Stimulated activated CD4-positive, alpha-beta T cell treated with anti-CD3 and anti-CD28 coated beads, Interleukin-12 subunit alpha, Interleukin-12 subunit beta, amount 100 ng/mL, for 4 hours (primary cell): ENCODE measurements around the gene GAGE2A.
"Not testable (repeated sequence)": the region's sequence is repeated elsewhere in the genome, so short reads cannot be mapped to it uniquely, and the experiment has no call there.

Experiments used
- DNase-seq: peaks from one replicate; pipeline ENCODE4 v3.0.0-alpha.2; 2020

The GAGE2A gene

DNA sequence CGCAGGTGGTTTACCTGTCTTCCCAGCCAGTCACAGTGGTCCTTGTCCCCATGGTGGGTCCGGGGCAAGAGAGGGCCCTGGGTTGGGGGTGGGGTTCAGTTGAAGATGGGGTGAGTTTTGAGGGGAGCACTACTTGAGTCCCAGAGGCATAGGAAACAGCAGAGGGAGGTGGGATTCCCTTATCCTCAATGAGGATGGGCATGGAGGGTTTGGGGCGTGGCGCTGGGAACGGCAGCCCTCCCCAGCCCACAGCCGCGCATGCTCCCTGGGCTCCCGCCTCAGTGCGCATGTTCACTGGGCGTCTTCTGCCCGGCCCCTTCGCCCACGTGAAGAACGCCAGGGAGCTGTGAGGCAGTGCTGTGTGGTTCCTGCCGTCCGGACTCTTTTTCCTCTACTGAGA lies at the start of gene GAGE2A:
Gene GAGE2A, plus strand, starts transcription at position 301 of the 400 bp plus-strand sequence. CDS start 1,155 bp downstream, outside the sequence.
- not testable (repeated sequence) for DNase-seq

DNA sequence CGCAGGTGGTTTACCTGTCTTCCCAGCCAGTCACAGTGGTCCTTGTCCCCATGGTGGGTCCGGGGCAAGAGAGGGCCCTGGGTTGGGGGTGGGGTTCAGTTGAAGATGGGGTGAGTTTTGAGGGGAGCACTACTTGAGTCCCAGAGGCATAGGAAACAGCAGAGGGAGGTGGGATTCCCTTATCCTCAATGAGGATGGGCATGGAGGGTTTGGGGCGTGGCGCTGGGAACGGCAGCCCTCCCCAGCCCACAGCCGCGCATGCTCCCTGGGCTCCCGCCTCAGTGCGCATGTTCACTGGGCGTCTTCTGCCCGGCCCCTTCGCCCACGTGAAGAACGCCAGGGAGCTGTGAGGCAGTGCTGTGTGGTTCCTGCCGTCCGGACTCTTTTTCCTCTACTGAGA lies 47.9 kb upstream of the GAGE2A start, which contains the start of gene GAGE12D:
Gene GAGE12D, plus strand, starts transcription at position 301 of the 400 bp plus-strand sequence. CDS start 1,155 bp downstream, outside the sequence.
- DNase-seq: not testable (repeated sequence)

GRCh38 chrX:49550989-49551388 lies 38.3 kb upstream of the GAGE2A start, which contains the start of gene GAGE12E:
GAGE12E (plus strand) TSS chrX:49551289; CDS start chrX:49552444, 1,155 bp downstream.
- DNase-seq: not testable (repeated sequence)

DNA sequence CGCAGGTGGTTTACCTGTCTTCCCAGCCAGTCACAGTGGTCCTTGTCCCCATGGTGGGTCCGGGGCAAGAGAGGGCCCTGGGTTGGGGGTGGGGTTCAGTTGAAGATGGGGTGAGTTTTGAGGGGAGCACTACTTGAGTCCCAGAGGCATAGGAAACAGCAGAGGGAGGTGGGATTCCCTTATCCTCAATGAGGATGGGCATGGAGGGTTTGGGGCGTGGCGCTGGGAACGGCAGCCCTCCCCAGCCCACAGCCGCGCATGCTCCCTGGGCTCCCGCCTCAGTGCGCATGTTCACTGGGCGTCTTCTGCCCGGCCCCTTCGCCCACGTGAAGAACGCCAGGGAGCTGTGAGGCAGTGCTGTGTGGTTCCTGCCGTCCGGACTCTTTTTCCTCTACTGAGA lies 28.8 kb upstream of the GAGE2A start, which contains the start of gene GAGE12F:
Gene GAGE12F, plus strand, starts transcription at position 301 of the 400 bp plus-strand sequence. CDS start 1,155 bp downstream, outside the sequence.
- not testable (repeated sequence) for DNase-seq

- not testable (repeated sequence) for DNase-seq
Measured at GRCh38 chrX:49568728-49569127, 20.6 kb upstream of the GAGE2A start.

DNA sequence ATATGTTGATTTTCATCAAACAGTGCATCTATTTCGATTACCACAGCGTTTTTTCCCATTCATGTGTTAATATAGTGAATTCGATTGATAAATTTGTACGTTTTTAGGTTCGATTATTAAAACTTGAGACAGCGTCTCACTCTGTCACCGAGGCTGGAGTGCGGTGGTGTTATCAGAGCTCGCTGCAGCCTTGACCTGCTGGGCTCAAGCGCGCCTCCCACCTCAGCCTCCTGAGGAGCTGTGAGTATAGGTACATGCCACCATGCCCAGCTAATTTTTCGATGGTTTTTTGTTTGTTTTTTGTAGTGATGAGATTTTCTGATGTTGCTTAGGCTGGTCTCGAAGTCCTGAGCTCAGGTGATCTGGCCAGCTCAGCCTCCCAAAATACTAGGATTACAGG lies 20.1 kb upstream of the GAGE2A start:
- not testable (repeated sequence) for DNase-seq

- not testable (repeated sequence) for DNase-seq
Measured at GRCh38 chrX:49570100-49570499, 19.2 kb upstream of the GAGE2A start, which contains the start of gene GAGE12G. GAGE12G (plus strand) TSS chrX:49570400; CDS start chrX:49571555, 1,155 bp downstream.

DNA sequence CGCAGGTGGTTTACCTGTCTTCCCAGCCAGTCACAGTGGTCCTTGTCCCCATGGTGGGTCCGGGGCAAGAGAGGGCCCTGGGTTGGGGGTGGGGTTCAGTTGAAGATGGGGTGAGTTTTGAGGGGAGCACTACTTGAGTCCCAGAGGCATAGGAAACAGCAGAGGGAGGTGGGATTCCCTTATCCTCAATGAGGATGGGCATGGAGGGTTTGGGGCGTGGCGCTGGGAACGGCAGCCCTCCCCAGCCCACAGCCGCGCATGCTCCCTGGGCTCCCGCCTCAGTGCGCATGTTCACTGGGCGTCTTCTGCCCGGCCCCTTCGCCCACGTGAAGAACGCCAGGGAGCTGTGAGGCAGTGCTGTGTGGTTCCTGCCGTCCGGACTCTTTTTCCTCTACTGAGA lies 9.6 kb upstream of the GAGE2A start, which contains the start of gene GAGE12H:
Gene GAGE12H, plus strand, starts transcription at position 301 of the 400 bp plus-strand sequence. CDS start 1,155 bp downstream, outside the sequence.
- not testable (repeated sequence) for DNase-seq

- not testable (repeated sequence) for DNase-seq
Measured at GRCh38 chrX:49589769-49590478, 628 bp downstream of the GAGE2A start.

DNA sequence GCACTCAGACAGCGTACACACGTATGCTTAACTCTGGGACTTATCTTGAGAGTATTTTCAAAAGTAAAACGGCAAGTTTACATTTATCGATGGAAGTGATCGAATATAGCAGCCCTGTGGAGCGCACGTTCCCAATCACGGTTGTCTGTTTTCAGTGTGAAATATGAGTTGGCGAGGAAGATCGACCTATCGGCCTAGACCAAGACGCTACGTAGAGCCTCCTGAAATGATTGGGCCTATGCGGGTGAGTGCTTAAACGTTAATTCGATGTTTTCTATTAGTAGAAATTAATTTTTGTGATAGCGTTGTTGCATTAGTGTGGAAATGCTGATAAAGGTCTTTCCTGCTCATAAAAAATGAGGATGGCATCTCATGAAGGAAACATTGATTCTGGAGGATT lies 1.2 kb downstream of the GAGE2A start:
- DNase-seq: not testable (repeated sequence)

DNA sequence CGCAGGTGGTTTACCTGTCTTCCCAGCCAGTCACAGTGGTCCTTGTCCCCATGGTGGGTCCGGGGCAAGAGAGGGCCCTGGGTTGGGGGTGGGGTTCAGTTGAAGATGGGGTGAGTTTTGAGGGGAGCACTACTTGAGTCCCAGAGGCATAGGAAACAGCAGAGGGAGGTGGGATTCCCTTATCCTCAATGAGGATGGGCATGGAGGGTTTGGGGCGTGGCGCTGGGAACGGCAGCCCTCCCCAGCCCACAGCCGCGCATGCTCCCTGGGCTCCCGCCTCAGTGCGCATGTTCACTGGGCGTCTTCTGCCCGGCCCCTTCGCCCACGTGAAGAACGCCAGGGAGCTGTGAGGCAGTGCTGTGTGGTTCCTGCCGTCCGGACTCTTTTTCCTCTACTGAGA lies 9.4 kb downstream of the GAGE2A start, which contains the start of gene GAGE1:
Gene GAGE1, plus strand, starts transcription at position 301 of the 400 bp plus-strand sequence. CDS start 1,155 bp downstream, outside the sequence.
- DNase-seq: not testable (repeated sequence)

- no peak for DNase-seq
Measured at GRCh38 chrX:49610718-49611310, 21.5 kb downstream of the GAGE2A start.

- DNase-seq: no peak
Measured at GRCh38 chrX:49618574-49618973, 29.3 kb downstream of the GAGE2A start.

GRCh38 chrX:49627086-49627777 lies 37.9 kb downstream of the GAGE2A start:
- DNase-seq: no peak

- DNase-seq: no peak
Measured at GRCh38 chrX:49644991-49645637, 55.8 kb downstream of the GAGE2A start.
